ENCODE results near the gene SFSWAP.
"Not testable (repeated sequence)": the region's sequence is repeated elsewhere in the genome, so short reads cannot be mapped to it uniquely, and the experiment has no call there.

The SFSWAP gene

GRCh38 chr12:131794573-131794972 is 83.7 kb downstream of the SFSWAP start:
- DNase-seq = no peak

DNA sequence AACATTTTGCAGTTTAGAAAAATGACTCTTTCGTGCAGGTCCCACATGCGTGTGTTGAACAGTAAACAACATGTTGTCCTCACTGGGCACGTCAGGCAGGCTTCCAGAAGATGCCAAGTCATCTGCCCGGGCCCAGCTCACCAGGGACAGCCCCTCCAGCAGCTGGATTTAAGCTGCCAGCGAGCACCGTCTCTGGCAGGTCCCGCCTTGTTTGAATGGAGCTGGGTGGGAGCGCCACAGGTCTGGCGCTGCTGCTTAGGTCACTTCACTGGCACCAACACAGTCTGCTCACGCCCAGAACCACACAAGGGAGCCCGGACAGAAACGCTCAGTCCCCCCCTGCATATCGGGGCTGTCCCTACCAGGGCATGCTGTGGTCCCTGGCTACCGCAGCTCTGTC is 84.2 kb downstream of the SFSWAP start:
- DNase-seq = no peak

- no peak for DNase-seq
These were observed 85.0 kb downstream of the SFSWAP start for GRCh38 chr12:131795690-131796410.

DNA sequence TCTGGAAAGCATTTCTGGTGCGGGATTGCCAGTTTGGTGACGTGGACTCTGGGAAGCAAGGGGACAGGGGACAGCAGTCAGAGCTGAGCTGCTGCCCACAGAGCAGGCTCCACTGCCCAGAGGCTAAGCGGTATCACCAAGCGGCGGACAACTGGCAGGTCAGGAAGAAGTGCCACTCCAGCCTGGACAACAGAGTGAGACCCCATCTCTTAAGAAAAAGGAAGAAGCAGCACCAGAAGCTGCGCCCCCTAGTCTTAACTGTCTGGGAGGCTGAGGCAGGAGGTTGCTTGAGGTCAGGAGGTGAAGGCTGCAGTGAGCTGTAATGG is 85.5 kb downstream of the SFSWAP start:
- DNase-seq = no peak

- DNase-seq = no peak
These were observed 86.1 kb downstream of the SFSWAP start for GRCh38 chr12:131796754-131797587.

GRCh38 chr12:131797588-131797934 is 86.7 kb downstream of the SFSWAP start:
- no peak for DNase-seq

DNA sequence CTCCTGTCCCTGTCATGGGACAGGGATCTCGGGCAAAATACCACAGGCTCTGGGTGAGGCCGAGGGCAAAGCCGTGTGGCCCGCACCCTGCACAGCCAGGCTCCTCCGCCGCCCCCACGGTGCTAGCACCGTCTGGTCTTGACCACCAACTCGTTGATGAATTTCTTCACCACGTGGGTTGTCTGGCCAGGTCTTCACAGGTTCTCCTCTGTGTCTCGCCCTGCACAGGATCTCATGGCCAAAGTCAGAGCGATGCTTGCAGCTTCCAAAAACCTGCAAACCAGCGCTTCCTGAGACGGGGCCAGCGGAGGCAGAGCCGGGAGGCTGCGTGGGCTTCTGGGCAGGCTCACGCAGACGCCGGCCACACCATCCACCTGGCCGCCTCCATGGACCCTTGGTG is 88.3 kb downstream of the SFSWAP start:
- no peak for DNase-seq

DNA sequence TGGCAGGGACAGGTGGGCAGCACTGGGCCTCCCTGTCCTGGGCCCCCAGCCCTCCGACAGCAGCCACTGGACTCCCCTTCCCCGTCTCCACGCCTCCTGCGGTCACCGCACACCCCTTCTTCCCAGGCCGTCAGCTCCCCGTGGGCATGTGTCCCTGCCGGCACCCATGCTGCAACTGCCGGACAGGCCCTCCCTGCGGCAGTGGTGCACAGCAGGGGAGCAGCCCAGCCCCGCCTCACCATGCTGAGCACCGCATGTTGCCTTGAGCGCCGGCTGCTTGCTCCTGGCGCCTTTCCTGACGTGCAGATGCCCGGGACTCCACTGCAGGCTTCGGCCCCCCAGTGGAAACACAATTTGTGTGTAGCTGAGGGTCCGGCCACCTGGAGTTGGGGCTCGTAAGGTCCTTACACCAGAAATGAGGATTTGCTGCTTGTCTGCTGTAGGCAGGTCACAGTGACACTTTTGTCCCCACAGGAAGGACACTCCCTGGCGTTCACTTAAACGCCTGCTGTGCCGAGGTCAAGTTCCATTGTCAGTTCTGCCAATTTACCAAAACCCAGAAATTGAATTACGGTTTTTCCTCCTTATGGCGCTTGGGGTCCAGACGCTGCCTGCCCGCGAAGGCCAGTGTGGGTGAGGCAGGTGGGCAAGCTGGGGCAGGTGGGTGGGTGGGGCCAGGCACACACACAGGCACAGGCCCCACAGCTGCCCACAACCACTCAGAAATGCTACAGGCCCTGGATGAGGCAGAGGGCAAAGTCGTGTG is 89.1 kb downstream of the SFSWAP start:
- DNase-seq = no peak

DNA sequence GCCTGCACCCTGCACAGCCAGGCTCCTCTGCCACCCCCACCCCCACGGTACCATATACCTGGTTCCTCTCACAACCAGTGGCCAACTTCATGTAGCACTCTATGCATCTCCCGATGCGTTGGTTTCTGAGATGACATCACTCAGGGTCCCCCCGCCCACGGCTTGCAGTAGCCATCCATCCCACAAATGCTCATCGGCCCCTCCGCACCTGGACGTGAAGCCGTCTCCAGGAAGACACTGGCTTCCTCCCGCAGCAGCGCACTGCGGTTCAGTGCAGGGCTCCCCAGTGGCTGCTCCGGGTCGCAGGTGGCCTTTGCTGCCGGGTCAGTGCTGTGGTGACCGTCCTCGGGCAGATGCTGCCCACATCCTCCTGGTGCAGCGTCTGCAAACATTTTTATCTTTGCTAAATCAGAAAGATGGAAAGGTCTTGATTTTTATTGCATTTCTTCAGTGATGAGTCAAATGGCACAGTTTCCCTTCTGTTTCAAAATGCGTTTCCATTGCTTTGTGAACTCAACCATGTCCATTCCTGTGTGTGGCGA is 89.8 kb downstream of the SFSWAP start:
- DNase-seq = no peak

- DNase-seq = no peak
These were observed 90.5 kb downstream of the SFSWAP start for GRCh38 chr12:131801254-131801866.

GRCh38 chr12:131803961-131804521 is 93.2 kb downstream of the SFSWAP start:
- DNase-seq = no peak

GRCh38 chr12:131805421-131805820 is 94.5 kb downstream of the SFSWAP start:
- no peak for DNase-seq

GRCh38 chr12:131806674-131807073 is 95.8 kb downstream of the SFSWAP start:
- DNase-seq = no peak

GRCh38 chr12:131808744-131809371 is 98.0 kb downstream of the SFSWAP start:
- no peak for DNase-seq

DNA sequence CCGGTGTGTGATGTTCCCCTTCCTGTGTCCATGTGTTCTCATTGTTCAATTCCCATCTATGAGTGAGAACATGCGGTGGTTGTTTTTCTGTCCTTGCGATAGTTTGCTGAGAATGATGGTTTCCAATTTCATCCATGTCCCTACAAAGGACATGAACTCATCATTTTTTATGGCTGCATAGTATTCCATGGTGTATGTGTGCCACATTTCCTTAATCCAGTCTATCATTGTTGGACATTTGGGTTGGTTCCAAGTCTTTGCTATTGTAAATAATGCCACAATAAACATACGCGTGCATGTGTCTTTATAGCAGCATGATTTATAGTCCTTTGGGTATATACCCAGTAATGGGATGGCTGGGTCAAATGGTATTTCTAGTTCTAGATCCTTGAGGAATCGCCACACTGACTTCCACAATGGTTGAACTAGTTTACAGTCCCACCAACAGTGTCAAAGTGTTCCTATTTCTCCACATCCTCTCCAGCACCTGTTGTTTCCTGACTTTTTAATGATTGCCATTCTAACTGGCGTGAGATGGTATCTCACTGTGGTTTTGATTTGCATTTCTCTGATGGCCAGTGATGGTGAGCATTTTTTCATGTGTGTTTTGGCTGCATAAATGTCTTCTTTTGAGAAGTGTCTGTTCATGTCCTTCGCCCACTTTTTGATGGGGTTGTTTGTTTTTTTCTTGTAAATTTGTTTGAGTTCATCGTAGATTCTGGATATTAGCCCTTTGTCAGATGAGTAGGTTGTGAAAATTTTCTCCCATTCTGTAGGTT is 98.8 kb downstream of the SFSWAP start:
- DNase-seq = not testable (repeated sequence)

DNA sequence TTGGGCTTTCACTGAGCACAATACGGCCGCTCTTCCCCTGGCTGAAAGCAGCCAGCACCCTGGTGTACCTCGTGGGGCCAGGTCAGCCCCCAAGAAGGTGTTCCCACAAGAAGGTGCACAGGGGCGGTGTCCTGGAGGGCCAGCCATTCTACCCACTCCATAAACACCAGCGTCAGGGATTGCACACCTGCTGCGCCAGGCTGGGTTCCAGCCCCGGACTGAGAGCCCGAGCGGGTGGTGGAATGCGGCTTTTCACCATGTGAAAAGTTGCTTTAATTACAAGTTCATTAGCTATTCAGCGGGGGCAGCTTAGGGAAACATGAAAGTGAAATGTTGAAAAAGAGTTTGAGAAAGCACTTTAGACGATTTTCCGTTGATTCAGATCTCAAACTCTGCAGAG is 99.8 kb downstream of the SFSWAP start:
- no peak for DNase-seq

- DNase-seq = no peak
These were observed 104.2 kb downstream of the SFSWAP start for GRCh38 chr12:131815131-131815530.

DNA sequence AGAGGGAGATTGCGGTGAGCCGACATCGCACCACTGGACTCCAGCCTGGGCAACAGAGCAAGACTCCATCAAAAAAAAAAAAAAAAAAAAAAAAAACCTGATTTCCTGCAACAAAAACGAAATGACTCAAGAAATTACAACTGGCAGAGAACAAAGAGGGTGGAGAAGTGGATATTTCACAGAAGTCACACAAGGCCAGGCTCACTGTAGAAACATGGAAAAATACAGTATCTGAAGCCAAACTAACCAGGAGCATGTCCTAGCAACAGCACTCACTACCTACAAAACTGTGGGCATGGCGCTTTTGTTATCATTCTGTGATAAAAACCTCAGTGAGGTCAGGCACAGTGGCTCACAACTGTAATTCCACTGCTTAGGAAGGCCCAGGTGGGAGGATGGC is 105.6 kb downstream of the SFSWAP start:
- DNase-seq = no peak

DNA sequence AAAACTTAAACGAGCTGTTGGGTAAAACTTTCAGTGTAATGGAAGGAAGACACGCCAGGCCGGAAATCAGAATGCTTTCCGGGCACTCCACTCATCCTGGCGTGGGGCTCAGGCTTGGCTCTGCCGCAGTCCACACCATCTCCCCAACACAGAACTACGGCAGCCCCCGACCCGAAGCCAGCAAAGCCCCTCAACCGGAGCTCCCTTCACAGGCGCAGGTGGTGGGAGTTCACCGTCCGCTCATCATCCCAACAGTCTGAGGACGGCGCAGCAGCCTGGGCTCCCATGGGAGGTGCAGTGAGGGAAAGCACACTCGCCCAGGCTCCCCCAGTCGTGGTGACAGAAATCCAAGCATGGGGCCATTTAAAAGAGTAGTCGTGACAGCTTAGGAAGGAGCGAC is 106.4 kb downstream of the SFSWAP start:
- DNase-seq = no peak

- no peak for DNase-seq
These were observed 108.1 kb downstream of the SFSWAP start for GRCh38 chr12:131818821-131819585.

- no peak for DNase-seq
These were observed 113.6 kb downstream of the SFSWAP start for GRCh38 chr12:131824450-131824849.

Data from NCI-H446 (cell line).